DMS153 (cell line): ENCODE results near the gene PATL2.
"Not testable (repeated sequence)": the region's sequence is repeated elsewhere in the genome, so short reads cannot be mapped to it uniquely, and the experiment has no call there.

ENCODE experiments used
- DNase-seq: peaks from one replicate; lab custom pipeline; 2025; lab: John Stamatoyannopoulos, UW

PATL2 gene

DNA sequence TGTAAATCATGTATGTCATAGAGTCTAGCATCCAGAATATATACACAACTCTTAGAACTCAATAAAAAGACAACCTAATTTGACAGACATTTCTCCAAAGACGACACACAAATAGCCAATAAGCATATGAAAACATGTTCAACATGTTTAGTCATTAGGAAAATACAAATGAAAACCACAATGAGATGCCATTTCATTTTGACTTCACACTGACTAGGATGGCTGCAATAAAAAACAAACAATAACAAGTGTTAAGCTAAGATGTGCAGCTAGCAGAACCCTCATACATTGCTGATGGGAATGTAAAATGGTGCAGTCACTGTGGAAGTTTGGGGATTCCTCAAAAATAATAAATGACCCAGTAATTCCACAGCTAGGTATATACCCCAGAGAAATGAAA, 64.1 kb downstream of the PATL2 start:
- no peak for DNase-seq

DNA sequence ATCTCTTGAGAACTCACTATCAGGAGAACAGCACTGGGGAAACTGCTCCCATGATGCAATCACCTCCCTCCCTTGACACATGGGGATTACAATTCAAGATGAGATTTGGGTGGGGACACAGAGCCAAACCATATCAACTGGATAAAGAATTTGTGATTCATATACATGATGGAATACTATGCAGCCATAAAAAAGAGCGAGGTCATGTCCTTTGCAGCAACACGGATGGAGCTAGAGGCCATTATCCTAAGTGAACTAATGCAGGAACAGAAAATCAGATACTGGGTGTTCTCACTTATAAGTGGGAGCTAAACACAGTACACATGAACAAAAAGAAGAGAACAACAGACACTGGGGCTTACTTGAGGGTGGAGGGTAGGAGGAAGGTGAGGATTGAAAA, 64.7 kb downstream of the PATL2 start:
- DNase-seq = no peak

DNA sequence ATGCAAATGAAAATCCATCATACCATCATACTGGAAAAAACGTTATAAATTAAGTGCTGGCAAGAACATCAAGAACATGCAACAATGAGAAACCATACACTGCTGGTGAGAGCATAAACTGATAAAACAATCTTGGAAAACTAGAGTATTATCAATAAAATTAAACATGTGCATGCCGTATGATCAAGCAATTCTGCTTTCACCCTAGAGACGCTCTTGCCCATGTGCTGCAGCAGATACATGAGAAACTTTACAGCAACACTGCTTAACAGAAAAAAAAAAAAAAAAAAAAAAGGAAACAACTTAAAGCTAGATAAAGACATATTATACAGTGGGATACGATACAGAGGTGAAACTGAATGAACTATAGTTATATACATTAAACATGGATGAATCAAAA, 69.5 kb downstream of the PATL2 start:
- DNase-seq = no peak

DNA sequence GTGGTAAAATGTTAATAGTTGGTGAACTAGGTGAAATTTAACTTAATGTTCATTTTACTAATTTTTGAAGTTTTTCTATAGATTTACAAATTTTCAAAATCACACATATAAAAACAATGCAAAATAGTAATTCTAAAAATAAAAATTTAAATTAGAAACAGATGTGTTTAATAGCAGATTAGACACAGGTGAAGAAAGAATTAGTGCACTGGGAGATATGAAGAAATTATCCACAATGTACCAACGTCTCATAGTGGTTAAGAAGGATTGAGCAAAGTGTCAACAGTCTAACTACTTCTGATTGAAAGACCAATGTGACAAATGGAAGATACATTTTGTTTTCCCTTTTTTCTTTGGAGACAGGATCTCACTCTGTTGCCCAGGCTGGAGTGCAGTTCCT, 74.1 kb downstream of the PATL2 start:
- DNase-seq = no peak

DNA sequence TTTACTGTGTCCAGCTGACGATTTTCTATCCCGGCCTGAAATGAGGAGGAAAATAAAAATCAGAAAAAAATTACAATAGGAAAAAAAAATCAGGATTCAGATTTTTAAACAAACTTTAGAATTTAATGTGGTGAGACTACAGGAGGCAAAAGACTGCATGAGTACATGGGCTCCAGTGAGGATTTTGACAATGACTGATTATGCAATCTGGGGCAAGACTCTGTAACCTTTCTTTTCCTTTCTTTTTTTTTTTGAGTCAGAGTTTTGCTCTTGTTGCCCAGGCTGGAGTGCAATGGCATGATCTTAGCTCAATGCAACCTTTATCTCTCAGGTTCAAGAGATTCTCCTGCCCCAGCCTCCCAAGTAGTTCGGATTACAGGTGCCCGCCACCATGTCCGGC, 77.5 kb downstream of the PATL2 start:
- no peak for DNase-seq

DNA sequence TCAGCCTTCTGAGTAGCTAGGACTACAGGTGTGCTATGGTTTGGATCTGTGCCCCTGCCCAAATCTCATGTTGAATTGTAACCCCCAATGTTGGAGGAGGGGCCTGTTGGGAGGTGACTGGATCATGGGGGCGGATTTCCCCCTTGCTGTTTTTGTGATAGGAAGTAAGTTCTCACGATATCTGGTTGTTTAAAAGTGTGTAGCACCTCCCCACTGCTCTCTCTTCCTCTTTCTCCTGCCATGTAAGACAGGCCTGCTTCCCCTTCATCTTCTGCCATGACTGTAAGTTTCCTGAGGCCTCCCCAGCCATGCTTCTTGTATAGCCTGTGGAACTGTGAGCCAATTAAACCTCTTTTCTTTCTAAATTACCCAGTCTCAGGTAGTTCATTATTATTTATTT, 85.8 kb downstream of the PATL2 start:
- DNase-seq = not testable (repeated sequence)

DNA sequence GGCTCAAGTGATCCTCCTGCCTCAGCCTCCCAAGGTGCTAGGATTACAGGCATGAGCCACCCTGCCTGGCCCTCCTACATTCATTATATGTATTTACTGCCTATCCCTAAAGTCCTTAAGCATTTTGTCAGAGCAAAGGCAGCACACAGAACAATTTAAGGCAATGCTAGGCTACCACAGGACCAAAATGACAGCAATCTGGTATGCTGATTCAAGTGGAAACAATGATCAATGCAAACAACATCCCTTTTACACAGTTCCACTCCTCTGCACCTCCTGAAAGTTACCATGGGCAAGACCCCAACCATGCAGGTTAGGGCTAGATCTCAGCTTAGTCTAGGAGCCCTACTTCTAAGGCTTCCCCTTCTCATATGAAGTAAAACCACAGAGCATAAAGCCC, 87.9 kb downstream of the PATL2 start:
- no peak for DNase-seq

DNA sequence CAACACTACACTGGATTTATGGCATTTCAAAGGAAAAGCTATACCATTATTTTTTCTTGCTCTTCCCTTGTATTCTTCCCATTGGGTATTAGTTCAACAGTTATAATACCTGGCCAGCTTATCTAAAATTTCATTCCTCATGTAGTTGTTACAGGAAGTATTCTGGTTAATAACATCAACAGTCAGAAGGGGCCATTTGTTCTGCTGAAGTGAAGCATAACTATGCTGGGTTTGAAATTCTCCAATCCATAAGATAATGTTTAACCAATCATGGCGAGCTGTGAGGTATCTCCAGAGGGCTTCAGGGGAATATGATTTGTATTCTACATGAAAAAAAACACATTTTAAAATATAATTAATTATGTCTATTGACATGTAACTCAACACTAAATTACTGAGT, 91.0 kb downstream of the PATL2 start:
- no peak for DNase-seq

DNA sequence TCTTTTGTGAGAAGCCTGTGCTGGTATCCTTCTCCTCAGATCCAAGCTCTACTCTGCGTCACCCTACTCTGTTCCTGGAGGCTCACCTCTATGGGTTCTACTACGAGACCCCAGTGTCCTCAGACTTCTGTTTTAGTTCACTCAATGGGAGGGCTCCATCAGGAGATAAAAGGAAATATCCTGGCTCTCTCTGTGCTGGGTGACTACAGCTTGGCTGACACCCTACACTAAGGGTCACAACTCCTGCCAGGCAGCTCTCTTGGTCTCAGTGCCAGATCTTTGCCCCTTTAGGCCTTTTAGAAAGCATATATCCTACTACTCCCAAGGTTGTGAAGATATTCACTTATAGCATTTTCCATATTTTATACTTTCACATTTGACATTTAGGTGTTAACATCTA, 94.1 kb downstream of the PATL2 start:
- DNase-seq = no peak
